H1 (cell line): Measurements from ENCODE around the gene IGSF9B.

Experiments
- CEBPB ChIP-seq: IDR thresholded peaks from 2 replicates; pipeline ENCODE4 v1.6.1; 2012; ENCODE audit warnings: low read depth, low read length
- CTCF ChIP-seq, 3 experiments: IDR thresholded peaks; 1 replicate in 2 of 3; 2 replicates in 1 of 3; pipeline versions ENCODE4 v1.5.1 to v1.6.1; 2011; ENCODE audit warnings: low read length in 3 of 3, mild to moderate bottlenecking in 3 of 3, inconsistent platforms in 2 of 3, low read depth in 1 of 3, moderate library complexity in 1 of 3; ENCODE audit not compliant: insufficient read depth in 1 of 3; ENCODE audit errors: control extremely low read depth in 1 of 3
- EZH2 ChIP-seq: fragments of 200-600 bp; sonication (generic); IDR thresholded peaks from 2 replicates; pipeline ENCODE4 v1.7.1; 2012; ENCODE audit warnings: low read depth, mild to moderate bottlenecking, moderate library complexity, low read length, inconsistent platforms; ENCODE audit not compliant: severe bottlenecking
- JUND ChIP-seq: IDR thresholded peaks from 2 replicates; pipeline ENCODE4 v1.6.1; 2011; ENCODE audit warnings: mild to moderate bottlenecking, improper control_type of control experiment, low read length
- POLR2A ChIP-seq, 2 experiments: IDR thresholded peaks; 1 replicate in 1 of 2; 2 replicates in 1 of 2; pipeline ENCODE4 v1.6.1; 2011; ENCODE audit warnings: low read depth in 2 of 2, low read length in 2 of 2, mild to moderate bottlenecking in 2 of 2; ENCODE audit errors: control extremely low read depth in 1 of 2
- RFX5 ChIP-seq: IDR thresholded peaks from 2 replicates; pipeline ENCODE4 v1.6.1; 2011; ENCODE audit warnings: low read depth, low read length, improper control_type of control experiment, borderline replicate concordance
- SAP30 ChIP-seq: fragments of 300-600 bp; sonication (generic); IDR thresholded peaks from 2 replicates; pipeline ENCODE4 v1.7.1; 2012; ENCODE audit warnings: low read length, moderate library complexity, mild to moderate bottlenecking, inconsistent platforms; ENCODE audit not compliant: insufficient read depth, insufficient replicate concordance
- SUZ12 ChIP-seq: fragments of 200-600 bp; sonication (generic); IDR thresholded peaks from 2 replicates; pipeline ENCODE4 v1.6.1; 2012; ENCODE audit warnings: mild to moderate bottlenecking, inconsistent platforms, low read length, moderate library complexity, mixed read lengths
- TEAD4 ChIP-seq: IDR thresholded peaks from 2 replicates; pipeline ENCODE4 v1.6.1; 2012; ENCODE audit warnings: low read depth, low read length, inconsistent platforms, mixed read lengths

GRCh38 chr11:133889188-133889587 lies 67.6 kb downstream of the IGSF9B start:
- no peak for TF ChIP-seq POLR2A (IDR thresholded peaks at IDR 0.05; ENCODE audit: control extremely low read depth in 1 of 2, low read depth in 2 of 2, low read length in 2 of 2)
- TF ChIP-seq SUZ12: no peak
- no peak for TF ChIP-seq TEAD4
- no peak for TF ChIP-seq JUND
- TF ChIP-seq EZH2: no peak
- TF ChIP-seq CTCF (IDR thresholded peaks at IDR 0.05; ENCODE audit: control extremely low read depth in 1 of 3, insufficient read depth in 1 of 3, low read depth in 1 of 3, low read length in 3 of 3): no peak
- no peak for TF ChIP-seq RFX5
- TF ChIP-seq CEBPB: no peak
- no peak for TF ChIP-seq SAP30
